H9 (cell line): ENCODE data around the gene MAML3. TPM values are rescaled to one million over a fixed set of nuclear protein-coding genes. Genes with fewer than 3 reads are reported as not detected.

Experiments
- DNase-seq: peaks from one replicate; pipeline ENCODE4 v3.0.0-alpha.2; 2017
- H2AFZ ChIP-seq: one replicate; pipeline ENCODE4 v1.6.1; 2013; ENCODE audit warnings: mild to moderate bottlenecking, low read length, control low read depth, moderate library complexity
- H2AK5ac ChIP-seq: 2 replicates; pipeline ENCODE4 v1.6.1; 2013; ENCODE audit warnings: low read length, control low read depth, mixed read lengths; ENCODE audit not compliant: insufficient read length
- H2BK120ac ChIP-seq: one replicate; pipeline ENCODE4 v1.6.1; 2013; ENCODE audit warnings: low read depth, mild to moderate bottlenecking, low read length, control low read depth, inconsistent platforms; ENCODE audit not compliant: poor library complexity, severe bottlenecking
- H2BK12ac ChIP-seq: 2 replicates; pipeline ENCODE4 v1.6.1; 2013; ENCODE audit warnings: low read length, control low read depth, mixed read lengths, low read depth; ENCODE audit not compliant: insufficient read length
- H2BK15ac ChIP-seq: 2 replicates; pipeline ENCODE4 v1.6.1; 2013; ENCODE audit warnings: low read depth, low read length, control low read depth
- H2BK20ac ChIP-seq: one replicate; pipeline ENCODE4 v1.6.1; 2013; ENCODE audit warnings: low read depth, mild to moderate bottlenecking, low read length, control low read depth, inconsistent platforms; ENCODE audit not compliant: poor library complexity, severe bottlenecking
- H2BK5ac ChIP-seq: 2 replicates; pipeline ENCODE4 v1.6.1; 2013; ENCODE audit warnings: low read length, control low read depth, mixed read lengths; ENCODE audit not compliant: insufficient read length
- H3K14ac ChIP-seq: 2 replicates; pipeline ENCODE4 v1.6.1; 2013; ENCODE audit warnings: low read length, control low read depth; ENCODE audit not compliant: insufficient read depth
- H3K18ac ChIP-seq: 2 replicates; pipeline ENCODE4 v1.6.1; 2013; ENCODE audit warnings: low read depth, mild to moderate bottlenecking, mixed read lengths, low read length, control low read depth; ENCODE audit not compliant: insufficient read length
- H3K23ac ChIP-seq: 2 replicates; pipeline ENCODE4 v1.6.1; 2013; ENCODE audit warnings: low read length, control low read depth, mixed read lengths, low read depth; ENCODE audit not compliant: insufficient read length
- H3K23me2 ChIP-seq: 2 replicates; pipeline ENCODE4 v1.6.1; 2013; ENCODE audit warnings: low read depth, mild to moderate bottlenecking, mixed read lengths, low read length, control low read depth; ENCODE audit not compliant: insufficient read length, poor library complexity, severe bottlenecking
- H3K27ac ChIP-seq: 2 replicates; pipeline ENCODE4 v1.5.1; 2013; ENCODE audit warnings: low read length, control low read depth, mixed read lengths, low read depth; ENCODE audit not compliant: insufficient read length
- H3K27me3 ChIP-seq: 2 replicates; pipeline ENCODE4 v1.6.1; 2013; ENCODE audit warnings: low read length, control low read depth, inconsistent platforms; ENCODE audit not compliant: insufficient read depth
- H3K4ac ChIP-seq: 2 replicates; pipeline ENCODE4 v1.6.1; 2013; ENCODE audit warnings: low read depth, mild to moderate bottlenecking, control low read depth, inconsistent platforms, low read length, moderate library complexity
- H3K4me1 ChIP-seq: 2 replicates; pipeline ENCODE4 v1.6.1; 2013; ENCODE audit warnings: low read length, control low read depth, inconsistent platforms; ENCODE audit not compliant: insufficient read depth
- H3K4me2 ChIP-seq: 2 replicates; pipeline ENCODE4 v1.6.1; 2013; ENCODE audit warnings: low read length, control low read depth, mixed read lengths; ENCODE audit not compliant: insufficient read length, insufficient read depth
- H3K56ac ChIP-seq: 2 replicates; pipeline ENCODE4 v1.6.1; 2013; ENCODE audit warnings: low read depth, mild to moderate bottlenecking, mixed read lengths, low read length, control low read depth; ENCODE audit not compliant: insufficient read length
- H3K79me1 ChIP-seq: 2 replicates; pipeline ENCODE4 v1.6.1; 2013; ENCODE audit warnings: low read depth, mild to moderate bottlenecking, moderate library complexity, low read length, control low read depth, inconsistent platforms; ENCODE audit not compliant: insufficient read depth, poor library complexity, severe bottlenecking
- H3K79me2 ChIP-seq: 2 replicates; pipeline ENCODE4 v1.6.1; 2013; ENCODE audit warnings: low read length, control low read depth, inconsistent platforms; ENCODE audit not compliant: insufficient read depth
- H3K9ac ChIP-seq: 2 replicates; pipeline ENCODE4 v1.6.1; 2013; ENCODE audit warnings: low read length, control low read depth, mixed read lengths; ENCODE audit not compliant: insufficient read length; ENCODE audit errors: extremely low read depth
- H3K9me3 ChIP-seq: one replicate; pipeline ENCODE4 v1.6.1; 2013; ENCODE audit warnings: low read depth, low read length, inconsistent platforms; ENCODE audit not compliant: control insufficient read depth
- H3T11ph ChIP-seq: one replicate; pipeline ENCODE4 v1.6.1; 2013; ENCODE audit warnings: mild to moderate bottlenecking, low read length, control low read depth, inconsistent platforms
- H4K20me1 ChIP-seq: one replicate; pipeline ENCODE4 v1.6.1; 2013; ENCODE audit not compliant: control insufficient read depth, insufficient read length, insufficient read depth
- H4K5ac ChIP-seq: 2 replicates; pipeline ENCODE4 v1.6.1; 2013; ENCODE audit warnings: low read depth, mild to moderate bottlenecking, mixed read lengths, low read length, control low read depth; ENCODE audit not compliant: insufficient read length
- H4K8ac ChIP-seq: replicated peaks from 2 replicates; pipeline ENCODE4 v1.6.1; 2013; ENCODE audit warnings: low read length, control low read depth, mixed read lengths, low read depth; ENCODE audit not compliant: insufficient read length
- H4K91ac ChIP-seq: 2 replicates; pipeline ENCODE4 v1.6.1; 2013; ENCODE audit warnings: low read depth, mild to moderate bottlenecking, moderate library complexity, mixed read lengths, low read length, control low read depth; ENCODE audit not compliant: insufficient read length
- H3K27ac Mint-ChIP-seq, 3 experiments: 2 replicates in 2 of 3; 3 replicates in 1 of 3; pipeline ENCODE4 v1.8.0; 2020 to 2021; ENCODE audit warnings: mixed read lengths in 3 of 3, mild to moderate bottlenecking in 1 of 3, moderate library complexity in 1 of 3
- H3K27me3 Mint-ChIP-seq: 2 replicates; pipeline ENCODE4 v1.8.0; 2021; ENCODE audit warnings: low read depth, mild to moderate bottlenecking, moderate library complexity, mixed read lengths
- H3K36me3 Mint-ChIP-seq, 3 experiments: 2 replicates in 2 of 3; 3 replicates in 1 of 3; pipeline ENCODE4 v1.8.0; 2020 to 2021; ENCODE audit warnings: low read depth in 3 of 3, mixed read lengths in 3 of 3; ENCODE audit not compliant: insufficient read depth in 1 of 3
- H3K4me1 Mint-ChIP-seq, 2 experiments: 2 replicates each; pipeline ENCODE4 v1.8.0; 2020; ENCODE audit warnings: mixed read lengths in 2 of 2
- H3K4me3 Mint-ChIP-seq, 2 experiments: 2 replicates in 1 of 2; 3 replicates in 1 of 2; pipeline ENCODE4 v1.8.0; 2020 to 2021; ENCODE audit warnings: mild to moderate bottlenecking in 2 of 2, mixed read lengths in 2 of 2, moderate library complexity in 1 of 2
- H3K9me3 Mint-ChIP-seq, 2 experiments: 2 replicates in 1 of 2; 3 replicates in 1 of 2; pipeline ENCODE4 v1.8.0; 2020; ENCODE audit warnings: mild to moderate bottlenecking in 2 of 2, mixed read lengths in 2 of 2, moderate library complexity in 1 of 2
- CTCF ChIP-seq: fragments of 200-600 bp; sonication (generic); conservative IDR thresholded peaks from 3 replicates; pipeline ENCODE4 v1.8.0; 2021; ENCODE audit warnings: antibody characterized with exemption, mild to moderate bottlenecking
- WGBS: extraction: QIAGEN DNeasy Blood & Tissue Kit; methylation state at CpG from one replicate; pipeline ENCODE4 v1.1.7; 2013; ENCODE audit warnings: missing lambda C conversion rate, low lambda C conversion rate, mixed read lengths; ENCODE audit not compliant: insufficient read length; ENCODE audit errors: extremely low coverage; 5-methylcytosine and 5-hydroxymethylcytosine counted together
- total RNA-seq: library from RNA; stranded (reverse); gene quantifications from 2 replicates; pipeline ENCODE4 v1.2.1, GENCODE V29; 2021

MAML3 gene
- total RNA-seq, 1 experiment from 2014 or later = 3.9 TPM

GRCh38 chr4:139986689-139987501, 167.1 kb downstream of the MAML3 start:
- Histone ChIP-seq H2BK12ac (no peak overlapping the region), H4K91ac (no peak overlapping the region), H4K20me1 (no peaks in the 10 kb centered on the region), H2AFZ (no peak overlapping the region), H3K23ac (no peak overlapping the region), H3K56ac (no peak overlapping the region), H2BK5ac (no peak overlapping the region), H3K9me3 (no peaks in the 10 kb centered on the region), H2AK5ac (no peak overlapping the region), H3K27me3 (no peaks in the 10 kb centered on the region), H2BK120ac (no peak overlapping the region), H3K27ac (no peak overlapping the region), H3K4ac (no peak overlapping the region), H3K4me1 (peaks cover 4% of the 10 kb centered on the region; the same call in 1 of the 2 replicates), H4K5ac (no peak overlapping the region), H3T11ph (no peak overlapping the region), H4K8ac (no peak overlapping the region), H2BK15ac (no peak overlapping the region), H3K18ac (no peak overlapping the region), H2BK20ac (no peak overlapping the region), H3K9ac (no peak overlapping the region), H3K79me2 (no peaks in the 10 kb centered on the region), H3K79me1 (no peaks in the 10 kb centered on the region), H3K23me2 (no peaks in the 10 kb centered on the region), H3K14ac (no peak overlapping the region), H3K4me2 (no peak overlapping the region)
- peaks cover 10% of the 10 kb centered on the region for H3K27me3 Mint-ChIP-seq
- peaks cover 15 to 17% of the 10 kb centered on the region in 2 experiments for H3K4me1 Mint-ChIP-seq
- no peak for DNase-seq
- no CpG with 5 or more reads among the region's 13 CpGs for WGBS
- no peaks in the 10 kb centered on the region; a peak in 1 of 5 replicates for H3K9me3 Mint-ChIP-seq
- TF ChIP-seq CTCF = no peak
- H3K27ac Mint-ChIP-seq = no peak overlapping the region
- no peaks in the 10 kb centered on the region for H3K36me3 Mint-ChIP-seq
- no peak overlapping the region for H3K4me3 Mint-ChIP-seq
